ENCODE results near the gene ABHD5.

Gene ABHD5

DNA sequence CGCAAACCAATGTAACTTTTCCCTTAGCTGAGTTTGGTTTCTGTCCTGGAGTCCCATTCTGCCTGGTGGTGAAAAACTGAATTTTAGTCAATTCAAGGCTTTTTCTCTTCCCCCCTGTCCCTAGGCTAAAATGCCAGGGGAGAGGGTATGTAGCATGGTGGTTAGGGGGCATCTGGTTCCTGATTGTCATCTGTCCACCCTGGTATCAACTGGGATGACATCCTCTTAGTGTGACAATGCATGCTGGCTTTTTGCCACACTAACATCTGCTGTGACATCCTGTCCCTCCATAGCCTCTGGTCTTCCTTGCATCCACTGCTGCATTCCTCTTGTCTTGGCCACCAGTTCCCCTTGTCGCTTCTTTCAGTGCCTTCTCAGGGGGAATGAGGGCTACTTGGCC, 73.7 kb downstream of the ABHD5 start:
- H3K4me3 ChIP-seq (ENCODE audit: low read length): no peak overlapping the region
- TF ChIP-seq ZNF274 (IDR thresholded peaks at IDR 0.05; ENCODE audit: low read depth, low read length): no peak

GRCh38 chr3:43765521-43765971, 74.8 kb downstream of the ABHD5 start:
- no peak for TF ChIP-seq ZNF274 (IDR thresholded peaks at IDR 0.05; ENCODE audit: low read depth, low read length)
- no peak overlapping the region for H3K4me3 ChIP-seq (ENCODE audit: low read length)

GRCh38 chr3:43766672-43767465, 76.1 kb downstream of the ABHD5 start:
- TF ChIP-seq ZNF274 (IDR thresholded peaks at IDR 0.05; ENCODE audit: low read depth, low read length): no peak
- H3K4me3 ChIP-seq (ENCODE audit: low read length): no peak overlapping the region

DNA sequence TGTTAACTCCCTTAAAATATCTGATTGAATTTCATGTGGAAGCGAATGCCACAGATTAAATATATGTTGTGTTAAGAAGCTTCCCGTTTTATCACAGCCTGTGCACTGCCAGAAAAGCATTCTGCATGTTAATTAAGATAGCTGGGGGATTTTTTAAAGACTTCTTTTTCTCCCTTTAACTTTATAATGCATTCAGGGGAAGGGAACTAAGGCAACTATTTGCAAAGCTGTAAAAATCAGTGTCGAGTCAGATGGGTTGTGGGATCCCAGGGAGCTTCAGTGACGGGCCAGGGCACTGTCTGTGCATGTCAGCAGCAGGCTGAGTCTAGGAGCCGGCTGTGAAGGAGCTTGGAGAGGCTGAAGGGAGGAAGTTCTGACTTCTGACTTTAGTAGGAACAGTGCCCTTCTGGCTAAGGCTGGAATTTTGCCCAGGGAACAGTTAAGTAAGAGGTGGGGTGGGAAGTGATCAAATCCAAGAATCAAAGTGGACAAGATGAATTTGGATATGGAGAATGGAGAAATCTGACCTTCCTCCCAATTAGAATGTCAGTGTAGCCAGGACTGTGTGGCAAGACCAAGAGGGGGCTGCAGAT, 77.7 kb downstream of the ABHD5 start:
- H3K4me3 ChIP-seq (ENCODE audit: low read length): no peak overlapping the region
- no peak for TF ChIP-seq ZNF274 (IDR thresholded peaks at IDR 0.05; ENCODE audit: low read depth, low read length)

DNA sequence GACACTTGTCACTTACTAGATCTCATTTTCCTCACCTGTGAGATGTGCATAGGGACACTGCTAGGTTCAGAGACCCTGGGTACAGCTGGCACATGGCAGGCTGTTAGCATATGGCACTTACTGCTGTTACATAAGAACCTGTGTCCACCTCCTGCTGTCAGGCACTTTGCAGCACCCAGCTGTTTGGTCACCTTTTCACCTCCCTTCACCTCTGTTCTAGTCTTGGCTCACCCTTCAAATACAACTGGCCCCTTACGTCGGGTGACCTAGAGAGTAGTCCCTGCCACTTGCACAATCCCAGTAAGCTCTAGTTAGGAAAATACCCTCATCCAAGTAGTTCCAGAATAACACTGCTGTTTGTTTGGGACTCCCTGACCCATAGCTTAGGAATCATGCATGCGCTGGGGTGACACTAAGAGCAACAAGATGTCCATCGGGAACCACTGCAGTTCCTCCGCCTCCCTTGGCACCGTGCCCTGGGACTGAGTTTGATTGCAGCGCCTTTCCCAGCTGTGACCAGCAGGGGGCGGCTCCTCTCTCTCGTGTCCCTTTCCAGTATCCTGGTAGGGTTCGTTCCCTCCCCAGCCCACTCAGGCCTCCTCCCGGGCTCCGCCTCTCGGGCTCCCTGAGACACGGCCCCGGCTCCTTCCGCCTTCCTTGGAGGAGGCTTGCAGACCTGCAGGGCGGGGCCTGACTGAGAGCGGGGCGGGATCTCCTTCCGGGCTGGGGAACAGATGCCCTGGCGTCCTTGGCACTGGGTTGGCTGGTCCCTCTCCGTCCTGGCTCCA, 78.6 kb downstream of the ABHD5 start:
- H3K4me3 ChIP-seq (ENCODE audit: low read length): no peak overlapping the region
- TF ChIP-seq ZNF274 (IDR thresholded peaks at IDR 0.05; ENCODE audit: low read depth, low read length): no peak

- no peak overlapping the region for H3K4me3 ChIP-seq (ENCODE audit: low read length)
- TF ChIP-seq ZNF274 (IDR thresholded peaks at IDR 0.05; ENCODE audit: low read depth, low read length): no peak
These were observed 79.2 kb downstream of the ABHD5 start for GRCh38 chr3:43769885-43770425.

GRCh38 chr3:43770426-43771103, 79.8 kb downstream of the ABHD5 start:
- H3K4me3 ChIP-seq (ENCODE audit: low read length): no peak overlapping the region
- no peak for TF ChIP-seq ZNF274 (IDR thresholded peaks at IDR 0.05; ENCODE audit: low read depth, low read length)

- TF ChIP-seq ZNF274 (IDR thresholded peaks at IDR 0.05; ENCODE audit: low read depth, low read length): no peak
- no peak overlapping the region for H3K4me3 ChIP-seq (ENCODE audit: low read length)
These were observed 80.9 kb downstream of the ABHD5 start for GRCh38 chr3:43771610-43772009.

GRCh38 chr3:43773273-43774094, 82.7 kb downstream of the ABHD5 start:
- no peak overlapping the region for H3K4me3 ChIP-seq (ENCODE audit: low read length)
- no peak for TF ChIP-seq ZNF274 (IDR thresholded peaks at IDR 0.05; ENCODE audit: low read depth, low read length)

GRCh38 chr3:43774799-43775198, 84.1 kb downstream of the ABHD5 start:
- no peak for TF ChIP-seq ZNF274 (IDR thresholded peaks at IDR 0.05; ENCODE audit: low read depth, low read length)
- H3K4me3 ChIP-seq (ENCODE audit: low read length): no peak overlapping the region

- H3K4me3 ChIP-seq (ENCODE audit: low read length): no peak overlapping the region
- TF ChIP-seq ZNF274 (IDR thresholded peaks at IDR 0.05; ENCODE audit: low read depth, low read length): no peak
These were observed 85.4 kb downstream of the ABHD5 start for GRCh38 chr3:43776101-43776500.

DNA sequence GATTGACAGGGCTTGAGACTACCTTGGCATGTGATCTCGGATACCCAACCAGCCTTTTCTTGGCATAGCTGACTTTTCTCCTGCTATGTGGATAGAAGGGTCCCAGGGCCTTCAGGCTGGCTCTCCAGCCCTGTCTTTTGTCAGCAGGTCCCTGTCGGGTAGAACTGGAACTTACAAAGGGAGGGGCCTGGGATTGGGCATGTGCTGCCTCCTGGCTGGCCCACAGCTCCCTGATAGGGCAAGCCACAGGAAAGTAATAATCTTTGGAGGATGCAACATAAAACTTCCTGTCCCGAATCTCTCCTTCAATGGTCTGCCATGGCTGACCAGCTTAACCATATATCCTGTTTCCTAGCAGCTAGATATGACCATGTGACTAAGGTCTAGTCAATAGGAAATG, 89.1 kb downstream of the ABHD5 start:
- TF ChIP-seq ZNF274 (IDR thresholded peaks at IDR 0.05; ENCODE audit: low read depth, low read length): no peak
- no peak overlapping the region for H3K4me3 ChIP-seq (ENCODE audit: low read length)

- TF ChIP-seq ZNF274 (IDR thresholded peaks at IDR 0.05; ENCODE audit: low read depth, low read length): no peak
- no peak overlapping the region for H3K4me3 ChIP-seq (ENCODE audit: low read length)
These were observed 91.8 kb downstream of the ABHD5 start for GRCh38 chr3:43782541-43782940.

Data from GM08714 (cell line).